H9 (cell line): ENCODE results near the gene CDH22. TPM values are rescaled to one million over a fixed set of nuclear protein-coding genes. Genes with fewer than 3 reads are reported as not detected.

Source experiments
- DNase-seq: peaks from one replicate; pipeline ENCODE4 v3.0.0-alpha.2; 2017
- H2AFZ ChIP-seq: one replicate; pipeline ENCODE4 v1.6.1; 2013; ENCODE audit warnings: mild to moderate bottlenecking, low read length, control low read depth, moderate library complexity
- H2AK5ac ChIP-seq: 2 replicates; pipeline ENCODE4 v1.6.1; 2013; ENCODE audit warnings: low read length, control low read depth, mixed read lengths; ENCODE audit not compliant: insufficient read length
- H2BK120ac ChIP-seq: one replicate; pipeline ENCODE4 v1.6.1; 2013; ENCODE audit warnings: low read depth, mild to moderate bottlenecking, low read length, control low read depth, inconsistent platforms; ENCODE audit not compliant: poor library complexity, severe bottlenecking
- H2BK12ac ChIP-seq: 2 replicates; pipeline ENCODE4 v1.6.1; 2013; ENCODE audit warnings: low read length, control low read depth, mixed read lengths, low read depth; ENCODE audit not compliant: insufficient read length
- H2BK15ac ChIP-seq: 2 replicates; pipeline ENCODE4 v1.6.1; 2013; ENCODE audit warnings: low read depth, low read length, control low read depth
- H2BK20ac ChIP-seq: one replicate; pipeline ENCODE4 v1.6.1; 2013; ENCODE audit warnings: low read depth, mild to moderate bottlenecking, low read length, control low read depth, inconsistent platforms; ENCODE audit not compliant: poor library complexity, severe bottlenecking
- H2BK5ac ChIP-seq: 2 replicates; pipeline ENCODE4 v1.6.1; 2013; ENCODE audit warnings: low read length, control low read depth, mixed read lengths; ENCODE audit not compliant: insufficient read length
- H3K14ac ChIP-seq: 2 replicates; pipeline ENCODE4 v1.6.1; 2013; ENCODE audit warnings: low read length, control low read depth; ENCODE audit not compliant: insufficient read depth
- H3K18ac ChIP-seq: 2 replicates; pipeline ENCODE4 v1.6.1; 2013; ENCODE audit warnings: low read depth, mild to moderate bottlenecking, mixed read lengths, low read length, control low read depth; ENCODE audit not compliant: insufficient read length
- H3K23ac ChIP-seq: 2 replicates; pipeline ENCODE4 v1.6.1; 2013; ENCODE audit warnings: low read length, control low read depth, mixed read lengths, low read depth; ENCODE audit not compliant: insufficient read length
- H3K23me2 ChIP-seq: 2 replicates; pipeline ENCODE4 v1.6.1; 2013; ENCODE audit warnings: low read depth, mild to moderate bottlenecking, mixed read lengths, low read length, control low read depth; ENCODE audit not compliant: insufficient read length, poor library complexity, severe bottlenecking
- H3K27ac ChIP-seq: 2 replicates; pipeline ENCODE4 v1.5.1; 2013; ENCODE audit warnings: low read length, control low read depth, mixed read lengths, low read depth; ENCODE audit not compliant: insufficient read length
- H3K27me3 ChIP-seq: 2 replicates; pipeline ENCODE4 v1.6.1; 2013; ENCODE audit warnings: low read length, control low read depth, inconsistent platforms; ENCODE audit not compliant: insufficient read depth
- H3K4ac ChIP-seq: 2 replicates; pipeline ENCODE4 v1.6.1; 2013; ENCODE audit warnings: low read depth, mild to moderate bottlenecking, control low read depth, inconsistent platforms, low read length, moderate library complexity
- H3K4me1 ChIP-seq: 2 replicates; pipeline ENCODE4 v1.6.1; 2013; ENCODE audit warnings: low read length, control low read depth, inconsistent platforms; ENCODE audit not compliant: insufficient read depth
- H3K4me2 ChIP-seq: 2 replicates; pipeline ENCODE4 v1.6.1; 2013; ENCODE audit warnings: low read length, control low read depth, mixed read lengths; ENCODE audit not compliant: insufficient read length, insufficient read depth
- H3K56ac ChIP-seq: 2 replicates; pipeline ENCODE4 v1.6.1; 2013; ENCODE audit warnings: low read depth, mild to moderate bottlenecking, mixed read lengths, low read length, control low read depth; ENCODE audit not compliant: insufficient read length
- H3K79me1 ChIP-seq: 2 replicates; pipeline ENCODE4 v1.6.1; 2013; ENCODE audit warnings: low read depth, mild to moderate bottlenecking, moderate library complexity, low read length, control low read depth, inconsistent platforms; ENCODE audit not compliant: insufficient read depth, poor library complexity, severe bottlenecking
- H3K79me2 ChIP-seq: 2 replicates; pipeline ENCODE4 v1.6.1; 2013; ENCODE audit warnings: low read length, control low read depth, inconsistent platforms; ENCODE audit not compliant: insufficient read depth
- H3K9ac ChIP-seq: 2 replicates; pipeline ENCODE4 v1.6.1; 2013; ENCODE audit warnings: low read length, control low read depth, mixed read lengths; ENCODE audit not compliant: insufficient read length; ENCODE audit errors: extremely low read depth
- H3K9me3 ChIP-seq: one replicate; pipeline ENCODE4 v1.6.1; 2013; ENCODE audit warnings: low read depth, low read length, inconsistent platforms; ENCODE audit not compliant: control insufficient read depth
- H3T11ph ChIP-seq: one replicate; pipeline ENCODE4 v1.6.1; 2013; ENCODE audit warnings: mild to moderate bottlenecking, low read length, control low read depth, inconsistent platforms
- H4K20me1 ChIP-seq: one replicate; pipeline ENCODE4 v1.6.1; 2013; ENCODE audit not compliant: control insufficient read depth, insufficient read length, insufficient read depth
- H4K5ac ChIP-seq: 2 replicates; pipeline ENCODE4 v1.6.1; 2013; ENCODE audit warnings: low read depth, mild to moderate bottlenecking, mixed read lengths, low read length, control low read depth; ENCODE audit not compliant: insufficient read length
- H4K8ac ChIP-seq: replicated peaks from 2 replicates; pipeline ENCODE4 v1.6.1; 2013; ENCODE audit warnings: low read length, control low read depth, mixed read lengths, low read depth; ENCODE audit not compliant: insufficient read length
- H4K91ac ChIP-seq: 2 replicates; pipeline ENCODE4 v1.6.1; 2013; ENCODE audit warnings: low read depth, mild to moderate bottlenecking, moderate library complexity, mixed read lengths, low read length, control low read depth; ENCODE audit not compliant: insufficient read length
- H3K27ac Mint-ChIP-seq, 3 experiments: 2 replicates in 2 of 3; 3 replicates in 1 of 3; pipeline ENCODE4 v1.8.0; 2020 to 2021; ENCODE audit warnings: mixed read lengths in 3 of 3, mild to moderate bottlenecking in 1 of 3, moderate library complexity in 1 of 3
- H3K27me3 Mint-ChIP-seq: 2 replicates; pipeline ENCODE4 v1.8.0; 2021; ENCODE audit warnings: low read depth, mild to moderate bottlenecking, moderate library complexity, mixed read lengths
- H3K36me3 Mint-ChIP-seq, 3 experiments: 2 replicates in 2 of 3; 3 replicates in 1 of 3; pipeline ENCODE4 v1.8.0; 2020 to 2021; ENCODE audit warnings: low read depth in 3 of 3, mixed read lengths in 3 of 3; ENCODE audit not compliant: insufficient read depth in 1 of 3
- H3K4me1 Mint-ChIP-seq, 2 experiments: 2 replicates each; pipeline ENCODE4 v1.8.0; 2020; ENCODE audit warnings: mixed read lengths in 2 of 2
- H3K4me3 Mint-ChIP-seq, 2 experiments: 2 replicates in 1 of 2; 3 replicates in 1 of 2; pipeline ENCODE4 v1.8.0; 2020 to 2021; ENCODE audit warnings: mild to moderate bottlenecking in 2 of 2, mixed read lengths in 2 of 2, moderate library complexity in 1 of 2
- H3K9me3 Mint-ChIP-seq, 2 experiments: 2 replicates in 1 of 2; 3 replicates in 1 of 2; pipeline ENCODE4 v1.8.0; 2020; ENCODE audit warnings: mild to moderate bottlenecking in 2 of 2, mixed read lengths in 2 of 2, moderate library complexity in 1 of 2
- WGBS: extraction: QIAGEN DNeasy Blood & Tissue Kit; methylation state at CpG from one replicate; pipeline ENCODE4 v1.1.7; 2013; ENCODE audit warnings: missing lambda C conversion rate, low lambda C conversion rate, mixed read lengths; ENCODE audit not compliant: insufficient read length; ENCODE audit errors: extremely low coverage; 5-methylcytosine and 5-hydroxymethylcytosine counted together
- total RNA-seq: library from RNA; stranded (reverse); gene quantifications from 2 replicates; pipeline ENCODE4 v1.2.1, GENCODE V29; 2021
- TF ChIP-seq, protein P1 (sequence below): fragments of 200-600 bp; sonication (generic); conservative IDR thresholded peaks from 3 replicates; pipeline ENCODE4 v1.8.0; 2021; ENCODE audit warnings: antibody characterized with exemption, mild to moderate bottlenecking

Gene CDH22
- total RNA-seq, 1 experiment from 2014 or later: not detected

DNA sequence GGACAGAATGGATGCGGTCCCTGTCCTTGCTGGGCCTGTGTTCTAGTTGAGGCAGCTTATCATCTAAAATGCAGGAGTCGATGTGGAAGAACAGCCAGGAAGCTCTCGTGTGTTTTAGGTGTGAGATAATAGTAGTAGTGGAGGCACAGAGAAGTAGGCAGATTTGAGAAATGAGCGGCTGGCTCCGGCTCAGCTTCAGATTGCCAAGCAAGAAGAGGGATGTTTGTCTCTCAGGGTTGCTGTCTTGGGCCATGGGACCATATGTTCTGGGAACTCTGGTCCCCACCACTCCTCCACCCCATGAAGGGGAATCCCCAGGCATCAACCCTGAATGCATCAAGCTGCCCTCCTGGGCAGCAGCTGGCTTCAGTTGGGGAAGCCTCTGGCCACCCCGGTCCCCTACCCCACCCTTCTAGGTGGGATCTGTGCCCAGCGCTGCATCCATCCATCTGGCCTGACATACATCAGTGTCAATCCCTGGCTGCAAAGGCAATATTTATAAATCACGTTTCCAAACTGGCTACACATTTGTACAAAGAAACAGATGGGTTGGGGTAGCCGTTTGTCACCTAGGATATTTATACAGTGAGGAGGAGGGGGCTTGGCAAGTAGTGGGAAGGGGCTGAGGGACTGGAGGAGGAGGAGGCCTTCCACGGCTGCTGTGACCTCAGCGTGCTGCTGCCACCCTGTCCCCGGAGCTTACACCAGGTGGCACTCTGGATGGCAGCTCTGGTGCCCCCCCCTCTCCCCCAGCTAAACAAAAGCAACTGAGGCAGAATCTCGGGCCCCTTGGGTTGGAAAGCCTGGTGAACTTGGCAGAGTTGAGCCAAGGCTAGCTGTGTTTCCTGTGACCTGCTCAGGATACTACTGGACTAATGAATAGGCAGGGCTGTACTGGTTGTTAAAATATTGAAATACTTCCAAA is 125.8 kb downstream of the CDH22 start:
- Histone ChIP-seq H3K4me1 (no peaks in the 10 kb centered on the region), H4K8ac (no peak overlapping the region), H4K20me1 (no peaks in the 10 kb centered on the region), H3K9me3 (no peaks in the 10 kb centered on the region), H3K9ac (no peak overlapping the region), H3K14ac (no peak overlapping the region), H4K91ac (no peak overlapping the region), H3K4ac (no peak overlapping the region), H2BK20ac (no peak overlapping the region), H3K23ac (no peak overlapping the region), H2AFZ (no peak overlapping the region), H2BK120ac (no peak overlapping the region), H2BK5ac (no peak overlapping the region), H3K27ac (no peak overlapping the region), H3K56ac (no peak overlapping the region), H3T11ph (no peak overlapping the region), H3K79me1 (no peaks in the 10 kb centered on the region), H3K4me2 (no peak overlapping the region), H3K79me2 (no peaks in the 10 kb centered on the region), H3K18ac (no peak overlapping the region), H3K23me2 (no peaks in the 10 kb centered on the region), H2BK12ac (no peak overlapping the region), H2AK5ac (no peak overlapping the region), H3K27me3 (no peaks in the 10 kb centered on the region), H4K5ac (no peak overlapping the region), H2BK15ac (no peak overlapping the region)
- DNase-seq: no peak
- Mint-ChIP-seq H3K4me3 (no peak overlapping the region; a peak in 1 of 5 replicates), H3K36me3 (no peaks in the 10 kb centered on the region), H3K4me1 (no peaks in the 10 kb centered on the region), H3K9me3 (no peaks in the 10 kb centered on the region; a peak in 1 of 5 replicates), H3K27ac (peak overlapping the region in 1 of 3 experiments; percentile 63; a peak in 1 of 7 replicates), H3K27me3 (peaks cover 27% of the 10 kb centered on the region)
- TF ChIP-seq, protein P1, sequence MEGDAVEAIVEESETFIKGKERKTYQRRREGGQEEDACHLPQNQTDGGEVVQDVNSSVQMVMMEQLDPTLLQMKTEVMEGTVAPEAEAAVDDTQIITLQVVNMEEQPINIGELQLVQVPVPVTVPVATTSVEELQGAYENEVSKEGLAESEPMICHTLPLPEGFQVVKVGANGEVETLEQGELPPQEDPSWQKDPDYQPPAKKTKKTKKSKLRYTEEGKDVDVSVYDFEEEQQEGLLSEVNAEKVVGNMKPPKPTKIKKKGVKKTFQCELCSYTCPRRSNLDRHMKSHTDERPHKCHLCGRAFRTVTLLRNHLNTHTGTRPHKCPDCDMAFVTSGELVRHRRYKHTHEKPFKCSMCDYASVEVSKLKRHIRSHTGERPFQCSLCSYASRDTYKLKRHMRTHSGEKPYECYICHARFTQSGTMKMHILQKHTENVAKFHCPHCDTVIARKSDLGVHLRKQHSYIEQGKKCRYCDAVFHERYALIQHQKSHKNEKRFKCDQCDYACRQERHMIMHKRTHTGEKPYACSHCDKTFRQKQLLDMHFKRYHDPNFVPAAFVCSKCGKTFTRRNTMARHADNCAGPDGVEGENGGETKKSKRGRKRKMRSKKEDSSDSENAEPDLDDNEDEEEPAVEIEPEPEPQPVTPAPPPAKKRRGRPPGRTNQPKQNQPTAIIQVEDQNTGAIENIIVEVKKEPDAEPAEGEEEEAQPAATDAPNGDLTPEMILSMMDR: no peak
- WGBS: no CpG with 5 or more reads among the region's 13 CpGs
